Bronchial epithelial cell (primary cell): Measurements from ENCODE around the gene UROD. TPM values are rescaled to one million over a fixed set of nuclear protein-coding genes. Genes with fewer than 3 reads are reported as not detected.
"Not testable (repeated sequence)": the region's sequence is repeated elsewhere in the genome, so short reads cannot be mapped to it uniquely, and the experiment has no call there.

Experiments used
- DNase-seq: peaks from one replicate; pipeline ENCODE4 v3.0.0-alpha.2; 2010; ENCODE audit warnings: low read depth
- FAIRE-seq: peaks from 2 replicates; lab custom pipeline; 2011; peaks lifted over from hg19 to GRCh38; lab: Jason Lieb, UNC
- H3K27me3 ChIP-seq: 2 replicates; pipeline ENCODE4 v1.5.1; 2011; ENCODE audit warnings: low read length; ENCODE audit not compliant: control insufficient read depth, insufficient read depth
- H3K36me3 ChIP-seq: 2 replicates; pipeline ENCODE4 v1.5.1; 2011; ENCODE audit warnings: low read length; ENCODE audit not compliant: control insufficient read depth, insufficient read depth
- H3K4me3 ChIP-seq: 2 replicates; pipeline ENCODE4 v1.5.1; 2011; ENCODE audit warnings: mild to moderate bottlenecking, low read depth, low read length, control low read depth
- total RNA-seq: library from RNA; depleted of rRNA; stranded (reverse); fragments of >200 nt; gene quantifications from 2 replicates; pipeline ENCODE4 v1.2.1, GENCODE V29; 2014
- TF ChIP-seq, protein P1 (sequence below): IDR thresholded peaks from 2 replicates; pipeline ENCODE4 v1.5.1; 2011; ENCODE audit warnings: mild to moderate bottlenecking, moderate library complexity, low read length, control low read depth, inconsistent platforms; ENCODE audit not compliant: insufficient read depth, severe bottlenecking

Gene UROD
- total RNA-seq, 1 donor from 2014 or later = 122 TPM

DNA sequence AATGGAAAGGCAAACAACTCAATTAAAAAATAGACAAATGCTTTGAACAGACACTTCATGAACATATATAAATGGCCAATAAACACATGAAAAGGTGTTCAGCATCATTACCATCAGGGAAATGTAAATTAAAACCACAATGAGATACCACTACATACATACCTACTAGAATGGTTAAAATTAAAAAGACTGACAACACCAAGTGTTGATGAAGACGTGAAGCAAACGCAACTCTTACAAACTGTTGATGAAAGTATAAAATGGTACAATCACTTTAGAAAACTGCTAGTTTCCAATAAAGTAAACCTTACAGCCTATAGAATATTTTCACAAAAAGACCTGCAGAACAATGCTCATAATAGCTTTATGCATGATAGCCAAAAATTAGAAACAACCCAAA lies 35.8 kb upstream of the UROD start:
- Histone ChIP-seq H3K36me3 (peaks cover 4% of the 10 kb centered on the region), H3K4me3 (no peak overlapping the region), H3K27me3 (no peaks in the 10 kb centered on the region)
- no peak for DNase-seq
- TF ChIP-seq, protein P1, sequence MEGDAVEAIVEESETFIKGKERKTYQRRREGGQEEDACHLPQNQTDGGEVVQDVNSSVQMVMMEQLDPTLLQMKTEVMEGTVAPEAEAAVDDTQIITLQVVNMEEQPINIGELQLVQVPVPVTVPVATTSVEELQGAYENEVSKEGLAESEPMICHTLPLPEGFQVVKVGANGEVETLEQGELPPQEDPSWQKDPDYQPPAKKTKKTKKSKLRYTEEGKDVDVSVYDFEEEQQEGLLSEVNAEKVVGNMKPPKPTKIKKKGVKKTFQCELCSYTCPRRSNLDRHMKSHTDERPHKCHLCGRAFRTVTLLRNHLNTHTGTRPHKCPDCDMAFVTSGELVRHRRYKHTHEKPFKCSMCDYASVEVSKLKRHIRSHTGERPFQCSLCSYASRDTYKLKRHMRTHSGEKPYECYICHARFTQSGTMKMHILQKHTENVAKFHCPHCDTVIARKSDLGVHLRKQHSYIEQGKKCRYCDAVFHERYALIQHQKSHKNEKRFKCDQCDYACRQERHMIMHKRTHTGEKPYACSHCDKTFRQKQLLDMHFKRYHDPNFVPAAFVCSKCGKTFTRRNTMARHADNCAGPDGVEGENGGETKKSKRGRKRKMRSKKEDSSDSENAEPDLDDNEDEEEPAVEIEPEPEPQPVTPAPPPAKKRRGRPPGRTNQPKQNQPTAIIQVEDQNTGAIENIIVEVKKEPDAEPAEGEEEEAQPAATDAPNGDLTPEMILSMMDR = no peak
- FAIRE-seq = no peak

DNA sequence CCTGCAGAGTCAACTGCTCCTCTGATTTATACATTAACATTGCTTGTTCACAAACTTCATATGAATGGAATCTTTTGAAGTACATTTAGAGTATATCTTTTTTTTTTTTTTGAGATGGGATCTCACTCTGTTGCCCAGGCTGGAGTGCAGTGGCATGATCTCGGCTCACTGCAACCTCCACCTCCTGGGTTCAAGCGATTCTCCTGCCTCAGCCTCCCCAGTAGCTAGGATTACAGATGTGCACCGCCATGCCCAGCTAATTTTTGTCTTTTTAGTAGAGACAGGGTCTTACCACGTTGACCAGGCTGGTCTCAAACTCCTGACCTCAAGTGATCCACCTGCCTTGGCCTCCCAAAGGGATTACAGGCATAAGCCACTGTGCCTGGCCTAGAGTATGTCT lies 34.7 kb upstream of the UROD start:
- not testable (repeated sequence) for H3K27me3 ChIP-seq, H3K4me3 ChIP-seq, FAIRE-seq, DNase-seq, H3K36me3 ChIP-seq

DNA sequence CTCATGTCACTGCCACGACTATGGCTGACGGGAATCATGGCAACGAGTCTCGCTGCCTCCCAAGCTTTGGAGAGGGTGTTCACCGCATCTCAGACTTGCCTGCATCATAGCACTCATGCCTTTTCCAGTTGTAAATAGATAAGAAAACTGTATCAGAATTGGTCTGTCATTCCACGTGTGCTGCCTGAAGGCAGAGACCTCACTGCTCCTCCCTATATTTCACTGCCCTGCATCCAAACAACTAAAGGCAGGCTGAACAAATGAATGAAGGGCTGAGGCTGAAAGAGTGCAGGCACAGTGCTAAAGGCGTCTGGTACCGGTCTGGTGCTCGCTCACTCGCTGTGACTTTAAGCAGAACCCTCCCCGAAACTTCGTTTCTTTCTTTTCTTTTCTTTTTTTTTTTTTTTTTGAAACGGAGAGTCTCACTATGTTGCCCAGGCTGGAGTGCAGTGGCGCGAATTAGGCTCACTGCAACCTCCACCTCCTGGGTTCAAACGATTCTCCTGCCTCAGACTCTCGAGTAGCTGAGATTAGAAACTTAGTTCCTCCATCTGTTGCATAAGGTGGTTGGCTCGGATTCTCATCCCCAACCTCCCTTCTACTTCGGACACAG lies 26.2 kb upstream of the UROD start:
- Histone ChIP-seq H3K27me3 (no peaks in the 10 kb centered on the region), H3K36me3 (peaks cover 1% of the 10 kb centered on the region), H3K4me3 (peak overlapping the region; percentile 93)
- DNase-seq (peak; percentile 7), FAIRE-seq (no peak)
- TF ChIP-seq, protein P1 = no peak

DNA sequence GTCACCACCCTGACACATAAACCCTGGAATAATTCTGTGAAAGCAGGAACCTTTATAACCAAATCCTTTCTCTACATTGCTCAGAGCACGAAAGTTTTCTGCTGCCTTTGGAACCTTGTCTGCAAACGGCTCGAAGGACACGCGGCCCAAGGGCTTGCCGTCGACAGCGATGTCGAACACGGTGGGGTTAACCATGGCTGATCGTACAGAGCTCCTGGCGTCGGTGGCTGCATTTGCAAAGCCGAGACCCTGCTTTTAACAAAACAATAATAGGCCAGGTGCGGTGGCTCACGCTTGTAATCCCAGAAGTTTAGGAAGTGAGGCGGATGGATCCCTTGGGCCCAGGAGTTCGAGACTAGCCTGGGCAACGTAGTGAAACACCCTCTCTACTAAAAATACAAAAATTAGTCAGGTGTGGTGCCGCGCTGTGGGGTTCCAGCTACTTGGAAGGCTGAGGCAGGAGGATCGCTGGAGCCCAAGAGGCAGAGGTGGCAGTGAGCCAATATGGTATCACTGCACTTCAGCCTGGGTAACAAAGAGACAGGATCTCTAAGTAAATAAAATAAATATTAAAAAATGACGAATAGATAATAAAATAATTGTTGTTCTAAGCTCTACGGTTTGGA lies 23.4 kb upstream of the UROD start:
- no peak overlapping the region for H3K4me3 ChIP-seq
- H3K27me3 ChIP-seq = no peaks in the 10 kb centered on the region
- no peak for DNase-seq
- no peaks in the 10 kb centered on the region for H3K36me3 ChIP-seq
- no peak for FAIRE-seq
- TF ChIP-seq, protein P1 = no peak

DNA sequence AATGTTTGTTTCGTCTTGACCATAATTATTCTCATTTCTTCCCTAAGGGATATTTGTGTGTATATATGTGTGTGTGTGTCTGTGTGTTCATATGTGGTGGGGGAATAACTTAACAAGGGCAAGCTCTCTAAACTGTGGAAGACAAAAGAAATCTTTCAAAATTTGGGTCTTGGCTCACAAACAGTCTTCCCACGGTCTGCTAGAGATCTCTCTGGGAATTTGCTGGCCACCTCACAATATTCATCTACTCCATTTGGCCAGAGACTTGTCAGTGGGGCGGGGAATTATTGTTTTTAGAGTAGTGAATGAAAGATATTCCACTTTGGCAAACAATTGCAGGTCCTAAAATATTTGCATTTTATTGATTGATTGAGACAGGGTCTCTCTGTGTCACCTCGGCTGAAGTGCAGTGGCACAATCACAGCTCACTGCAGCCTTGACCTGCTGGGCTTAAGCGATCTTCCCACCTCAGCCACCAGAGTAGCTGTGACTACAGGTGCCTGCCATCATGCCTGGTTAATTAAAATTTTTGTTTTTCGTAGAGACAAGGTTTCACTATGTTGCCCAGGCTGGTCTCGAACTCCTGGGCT lies 17.6 kb upstream of the UROD start:
- Histone ChIP-seq H3K4me3 (no peak overlapping the region), H3K36me3 (no peaks in the 10 kb centered on the region), H3K27me3 (no peaks in the 10 kb centered on the region)
- TF ChIP-seq, protein P1 = no peak
- DNase-seq = no peak
- no peak for FAIRE-seq

DNA sequence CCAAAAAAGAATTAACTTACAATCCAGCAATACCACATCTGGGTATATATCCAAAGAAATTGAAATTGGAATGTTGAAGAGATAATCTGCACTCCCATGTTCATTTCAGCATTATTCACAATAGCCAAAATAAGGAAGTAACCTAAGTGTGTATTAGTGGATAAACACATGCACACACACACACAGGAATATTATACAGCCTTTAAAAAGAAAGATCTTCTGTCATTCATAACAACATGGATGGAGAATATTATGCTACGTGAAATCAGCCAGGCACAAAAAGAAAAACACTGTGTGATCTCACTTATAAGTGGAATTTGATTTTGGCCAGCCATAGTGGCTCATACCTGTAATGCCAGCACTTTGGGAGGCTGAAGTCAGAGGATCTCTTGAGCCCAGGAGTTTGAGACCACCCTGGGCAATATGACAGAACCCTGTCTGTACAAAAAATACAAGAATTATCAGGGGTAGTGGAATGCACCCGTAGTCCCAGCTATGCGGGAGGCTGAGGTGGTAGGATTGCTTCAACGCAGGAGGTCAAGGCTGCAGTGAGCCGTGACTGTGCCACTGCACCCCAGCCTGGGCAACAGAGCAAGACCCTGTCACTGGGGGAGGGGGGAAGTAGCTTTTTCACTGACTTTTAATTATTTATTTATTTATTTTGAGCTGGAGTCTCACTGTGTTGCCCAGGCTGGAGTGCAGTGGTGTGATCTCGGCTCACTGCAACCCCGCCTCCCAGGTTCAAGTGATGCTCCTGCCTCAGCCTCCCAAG lies 16.4 kb upstream of the UROD start:
- TF ChIP-seq, protein P1 = no peak
- Histone ChIP-seq H3K27me3 (no peaks in the 10 kb centered on the region), H3K36me3 (no peaks in the 10 kb centered on the region), H3K4me3 (no peak overlapping the region)
- FAIRE-seq (no peak), DNase-seq (no peak)
